GM12878 (cell line): ENCODE measurements around the gene SCGB3A1. TPM values are rescaled to one million over a fixed set of nuclear protein-coding genes. Genes with fewer than 3 reads are reported as not detected.

Experiments
- ATAC-seq: fragments of 200-7000 bp; cut with Tn5 transposase; 3 replicates; pipeline ENCODE4 v1.9.1; 2020; ENCODE audit warnings: mild to moderate bottlenecking, moderate library complexity
- BruUV-seq: library from RNA; stranded (reverse); fragments of 400-500 nt; replicated peaks from 2 replicates; lab custom pipeline; 2021; lab: Mats Ljungman, UMichigan
- CTCF ChIA-PET: fragments of 300-600 bp; sonication (Branson Sonifier 250); formaldehyde crosslinking; extraction: SDS; loops from one replicate; lab custom pipeline; 2021; ENCODE audit warnings: inconsistent platforms; lab: Yijun Ruan, JAX
- POLR2A ChIA-PET: fragments of 350-600 bp; formaldehyde crosslinking; extraction: SDS; loops from one replicate; lab custom pipeline; 2021; ENCODE audit warnings: inconsistent platforms; lab: Charles Lee
- RAD21 ChIA-PET: fragments of 300-600 bp; sonication (Branson Sonifier 250); formaldehyde crosslinking; loops from one replicate; lab custom pipeline; 2023; ENCODE audit warnings: antibody characterized with exemption; ENCODE audit not compliant: unreplicated experiment; lab: Charles Lee
- SMC1A ChIA-PET: fragments of 300-600 bp; sonication (Branson Sonifier 250); formaldehyde crosslinking; loops from one replicate; lab custom pipeline; 2023; ENCODE audit not compliant: unreplicated experiment, uncharacterized antibody; lab: Charles Lee
- DNase-seq: peaks from one replicate; pipeline ENCODE4 v3.0.0-alpha.2; 2011; ENCODE audit warnings: low read depth, low spot score
- FAIRE-seq: peaks from 3 replicates; lab custom pipeline; 2011; peaks lifted over from hg19 to GRCh38; lab: Jason Lieb, UNC
- H2AFZ ChIP-seq: 2 replicates; pipeline ENCODE4 v1.6.0; 2011; ENCODE audit warnings: low read depth, low read length, control low read depth; ENCODE audit not compliant: control insufficient read depth
- H3K27ac ChIP-seq: 2 replicates; pipeline ENCODE4 v1.5.1; 2011; ENCODE audit warnings: control low read depth; ENCODE audit not compliant: control insufficient read depth, insufficient read depth
- H3K27me3 ChIP-seq, 2 experiments: replicated peaks in 1 of 2; 2 replicates each; pipeline versions ENCODE4 v1.6.0 to v1.6.1; 2011; ENCODE audit warnings: low read length in 1 of 2; ENCODE audit not compliant: control insufficient read depth in 2 of 2, insufficient read depth in 2 of 2
- H3K36me3 ChIP-seq, 2 experiments: 2 replicates each; pipeline ENCODE4 v1.5.1; 2011; ENCODE audit warnings: low read length in 1 of 2; ENCODE audit not compliant: control insufficient read depth in 2 of 2, insufficient read depth in 2 of 2
- H3K4me1 ChIP-seq: 2 replicates; pipeline ENCODE4 v1.6.1; 2011; ENCODE audit warnings: mild to moderate bottlenecking, low read length, moderate library complexity, mixed read lengths; ENCODE audit not compliant: control insufficient read depth, insufficient read depth
- H3K4me2 ChIP-seq: 2 replicates; pipeline ENCODE4 v1.6.0; 2011; ENCODE audit warnings: control low read depth; ENCODE audit not compliant: control insufficient read depth, insufficient read depth
- H3K4me3 ChIP-seq: fragments of 200-600 bp; sonication (generic); 2 replicates; pipeline ENCODE4 v1.5.1; 2016
- H3K79me2 ChIP-seq: 2 replicates; pipeline ENCODE4 v1.6.0; 2011; ENCODE audit warnings: low read length; ENCODE audit not compliant: control insufficient read depth, insufficient read depth
- H3K9ac ChIP-seq: 2 replicates; pipeline ENCODE4 v1.8.0; 2011; ENCODE audit warnings: low read length, control low read depth, mixed read lengths; ENCODE audit not compliant: control insufficient read depth, insufficient read depth
- H3K9me3 ChIP-seq: replicated peaks from 3 replicates; pipeline ENCODE4 v1.5.1; 2011; ENCODE audit warnings: mild to moderate bottlenecking, low read length; ENCODE audit not compliant: control insufficient read depth, insufficient read depth
- H4K20me1 ChIP-seq: 2 replicates; pipeline ENCODE4 v1.6.0; 2011; ENCODE audit not compliant: control insufficient read depth, insufficient read depth
- ATF7 ChIP-seq: fragments of 450-650 bp; IDR thresholded peaks from 2 replicates; pipeline ENCODE4 v1.6.1; 2016; ENCODE audit warnings: low read depth, mild to moderate bottlenecking
- CREB1 ChIP-seq: IDR thresholded peaks from 2 replicates; pipeline ENCODE4 v1.6.1; 2012; ENCODE audit warnings: low read depth, mild to moderate bottlenecking, inconsistent platforms
- CREM ChIP-seq: IDR thresholded peaks from 2 replicates; pipeline ENCODE4 v1.6.1; 2014; ENCODE audit warnings: antibody characterized with exemption, low read depth
- EED ChIP-seq: sonication (generic); IDR thresholded peaks from 2 replicates; pipeline ENCODE4 v1.6.1; 2016; ENCODE audit warnings: antibody characterized with exemption, low read depth
- KLF5 ChIP-seq: fragments of 450-650 bp; IDR thresholded peaks from 2 replicates; pipeline ENCODE4 v1.6.1; 2014; ENCODE audit warnings: mild to moderate bottlenecking; ENCODE audit not compliant: partially characterized antibody
- MLLT1 ChIP-seq: fragments of 450-650 bp; IDR thresholded peaks from 2 replicates; pipeline ENCODE4 v1.6.1; 2016; ENCODE audit warnings: mild to moderate bottlenecking
- POLR2AphosphoS5 ChIP-seq: IDR thresholded peaks from 2 replicates; pipeline ENCODE4 v1.6.1; 2011; ENCODE audit warnings: mild to moderate bottlenecking, low read length, inconsistent platforms
- PRDM15 ChIP-seq: fragments of 450-650 bp; formaldehyde crosslinking; IDR thresholded peaks from 2 replicates; pipeline ENCODE4 v1.4.0; 2020; ENCODE audit warnings: mild to moderate bottlenecking, moderate library complexity
- RB1 ChIP-seq: fragments of 450-650 bp; formaldehyde crosslinking; IDR thresholded peaks from 2 replicates; pipeline ENCODE4 v1.6.1; 2017; ENCODE audit warnings: mild to moderate bottlenecking, borderline replicate concordance
- SIN3A ChIP-seq: IDR thresholded peaks from 2 replicates; pipeline ENCODE4 v1.6.1; 2012; ENCODE audit warnings: low read depth, low read length, improper control_type of control experiment
- TAF1 ChIP-seq: IDR thresholded peaks from 2 replicates; pipeline ENCODE4 v1.6.1; 2011; ENCODE audit warnings: mild to moderate bottlenecking, low read depth, low read length, borderline replicate concordance
- WRNIP1 ChIP-seq: IDR thresholded peaks from 2 replicates; pipeline ENCODE4 v1.6.1; 2011; ENCODE audit warnings: low read depth, low read length, improper control_type of control experiment, borderline replicate concordance
- WGBS: methylation state at CpG from one replicate; pipeline ENCODE4 v1.1.6; 2016; ENCODE audit warnings: low lambda C conversion rate; ENCODE audit not compliant: insufficient replicate concordance, insufficient coverage; ENCODE audit errors: missing lambda C conversion rate; 5-methylcytosine and 5-hydroxymethylcytosine counted together
- in situ Hi-C: fragments of 300-500 bp; cut with MboI; formaldehyde crosslinking; loops from 9 replicates; pipeline ENCODE4 v1.14.3; 2018; ENCODE audit warnings: mixed read lengths
- intact Hi-C: fragments of 100-400 bp; cut with micrococcal nuclease; formaldehyde crosslinking; loops from one replicate; pipeline ENCODE4 v1.14.2; 2022; ENCODE audit not compliant: unreplicated experiment
- polyA plus RNA-seq, 11 experiments: library from polyadenylated mRNA; depleted of rRNA in 4 of 11; unstranded in 6 of 11; stranded (reverse) in 5 of 11; fragments of >200 nt; fragmentation: Nextera tagmentation in 4 of 11; fragmentation: Illumina TruSeq in 1 of 11; extraction: Ambion mirVana in 4 of 11; extraction: Trizol in 1 of 11; gene quantifications; 1 replicate in 1 of 11; 2 replicates in 10 of 11; pipeline versions ENCODE4 v1.2.1 to v1.2.3, GENCODE V29; 2011 to 2016; ENCODE audit warnings: inconsistent platforms in 2 of 11, missing spikeins in 2 of 11, low read depth in 1 of 11
- total RNA-seq, 4 experiments: library from RNA; depleted of rRNA in 3 of 4; stranded (reverse); fragments of >200 nt in 3 of 4; fragmentation: Illumina TruSeq in 1 of 4; extraction: Trizol in 1 of 4; gene quantifications; 2 replicates each; pipeline versions ENCODE4 v1.2.1 to v1.2.3, GENCODE V29; 2013 to 2021

Gene SCGB3A1
- total and polyA plus RNA-seq, 10 of the 15 experiments (the other 5 are each of a cell fraction or from before 2014, with no cell fraction given): 0.46 TPM; not detected in 9

- no peak for ATAC-seq
- intact Hi-C loops: loop anchor here (10.0 kb wide), 1 partner anchor 479 kb away; no protein-coding TSS in a partner anchor
Measured at GRCh38 chr5:180604271-180604670, 13.0 kb upstream of the SCGB3A1 start.

More at GRCh38 chr5:180604271-180604670, 13.0 kb upstream of the SCGB3A1 start:
- BruUV-seq: no TSS peak
- Histone ChIP-seq H3K27ac (no peak overlapping the region), H3K36me3 (no peaks in the 10 kb centered on the region), H3K9me3 (no peaks in the 10 kb centered on the region), H2AFZ (no peak overlapping the region), H3K9ac (no peak overlapping the region), H3K4me1 (no peaks in the 10 kb centered on the region), H3K4me3 (no peak overlapping the region), H3K4me2 (no peak overlapping the region), H3K27me3 (no peaks in the 10 kb centered on the region), H3K79me2 (no peaks in the 10 kb centered on the region), H4K20me1 (no peaks in the 10 kb centered on the region; the same call in 1 of the 2 replicates)
- SMC1A ChIA-PET: no interaction called here
- RAD21 ChIA-PET: no interaction called here
- DNase-seq (no peak), FAIRE-seq (no peak)
- in situ Hi-C loops: no loop called here
- POLR2A ChIA-PET: no interaction called here
- CTCF ChIA-PET: interaction anchor here (1.2 kb wide), 2 partner anchors 29 to 80 kb away, joined by 4 read pairs; no protein-coding TSS in a partner anchor
- TF ChIP-seq SIN3A (no peak), EED (no peak), WRNIP1 (no peak), KLF5 (no peak), PRDM15 (CRISPR knock-in tag) (no peak), POLR2AphosphoS5 (no peak), MLLT1 (no peak), RB1 (no peak), TAF1 (no peak), CREB1 (no peak), ATF7 (no peak), CREM (no peak)
- WGBS: 79% methylated on average over 13 of the region's 13 CpGs
